Osteocyte (in vitro differentiated cells): Measurements from ENCODE around the gene OTOS. TPM values are rescaled to one million over a fixed set of nuclear protein-coding genes. Genes with fewer than 3 reads are reported as not detected.

Experiments used
- DNase-seq: peaks from one replicate; pipeline ENCODE4 v3.0.0; 2021; ENCODE audit warnings: mixed read lengths; ENCODE audit not compliant: unreplicated experiment; ENCODE audit errors: extremely low spot score
- H3K27ac Mint-ChIP-seq: one replicate; pipeline ENCODE4 v1.8.0; 2021; ENCODE audit warnings: mild to moderate bottlenecking, mixed read lengths; ENCODE audit not compliant: unreplicated experiment
- H3K27me3 Mint-ChIP-seq: one replicate; pipeline ENCODE4 v1.8.0; 2021; ENCODE audit warnings: mixed read lengths; ENCODE audit not compliant: unreplicated experiment
- H3K36me3 Mint-ChIP-seq: one replicate; pipeline ENCODE4 v1.8.0; 2021; ENCODE audit warnings: mixed read lengths; ENCODE audit not compliant: unreplicated experiment
- H3K4me1 Mint-ChIP-seq: one replicate; pipeline ENCODE4 v1.8.0; 2021; ENCODE audit warnings: mixed read lengths; ENCODE audit not compliant: unreplicated experiment
- H3K4me3 Mint-ChIP-seq: one replicate; pipeline ENCODE4 v1.8.0; 2021; ENCODE audit warnings: mild to moderate bottlenecking, moderate library complexity, mixed read lengths; ENCODE audit not compliant: unreplicated experiment
- H3K9me3 Mint-ChIP-seq: one replicate; pipeline ENCODE4 v1.8.0; 2021; ENCODE audit warnings: mixed read lengths; ENCODE audit not compliant: unreplicated experiment
- CTCF ChIP-seq: fragments of 200-600 bp; sonication (generic); IDR thresholded peaks from 2 replicates; pipeline ENCODE4 v1.5.0; 2021; ENCODE audit warnings: antibody characterized with exemption, mild to moderate bottlenecking, moderate library complexity
- total RNA-seq: library from RNA; stranded (reverse); gene quantifications from 2 replicates; pipeline ENCODE4 v1.2.1, GENCODE V29; 2021

OTOS gene
- total RNA-seq, 1 donor from 2014 or later: not detected

GRCh38 chr2:240143276-240143675, 2.8 kb upstream of the OTOS start:
- H3K9me3 Mint-ChIP-seq: no peaks in the 10 kb centered on the region
- peaks cover 24% of the 10 kb centered on the region for H3K27me3 Mint-ChIP-seq
- H3K4me3 Mint-ChIP-seq: no peak overlapping the region
- TF ChIP-seq CTCF: no peak
- no peaks in the 10 kb centered on the region for H3K4me1 Mint-ChIP-seq
- H3K36me3 Mint-ChIP-seq: no peaks in the 10 kb centered on the region
- H3K27ac Mint-ChIP-seq: no peak overlapping the region
- no peak for DNase-seq

GRCh38 chr2:240142859-240143258, 2.4 kb upstream of the OTOS start:
- TF ChIP-seq CTCF: no peak
- DNase-seq: no peak
- Mint-ChIP-seq H3K9me3 (no peaks in the 10 kb centered on the region), H3K4me1 (no peaks in the 10 kb centered on the region), H3K27me3 (peaks cover 24% of the 10 kb centered on the region), H3K36me3 (no peaks in the 10 kb centered on the region), H3K27ac (no peak overlapping the region), H3K4me3 (no peak overlapping the region)

- H3K9me3 Mint-ChIP-seq: no peaks in the 10 kb centered on the region
- DNase-seq: no peak
- no peak overlapping the region for H3K27ac Mint-ChIP-seq
- no peak for TF ChIP-seq CTCF
- no peak overlapping the region for H3K4me3 Mint-ChIP-seq
- peaks cover 24% of the 10 kb centered on the region for H3K27me3 Mint-ChIP-seq
- H3K36me3 Mint-ChIP-seq: no peaks in the 10 kb centered on the region
- no peaks in the 10 kb centered on the region for H3K4me1 Mint-ChIP-seq
Measured at GRCh38 chr2:240142256-240142775, 1.9 kb upstream of the OTOS start.

GRCh38 chr2:240141736-240142135, 1.3 kb upstream of the OTOS start:
- no peaks in the 10 kb centered on the region for H3K36me3 Mint-ChIP-seq
- peaks cover 2% of the 10 kb centered on the region for H3K4me1 Mint-ChIP-seq
- no peak for DNase-seq
- TF ChIP-seq CTCF: no peak
- no peak overlapping the region for H3K27ac Mint-ChIP-seq
- no peaks in the 10 kb centered on the region for H3K9me3 Mint-ChIP-seq
- H3K4me3 Mint-ChIP-seq: no peak overlapping the region
- H3K27me3 Mint-ChIP-seq: peaks cover 24% of the 10 kb centered on the region

GRCh38 chr2:240140920-240141319, 462 bp upstream of the OTOS start:
- peaks cover 24% of the 10 kb centered on the region for H3K27me3 Mint-ChIP-seq
- no peak for DNase-seq
- H3K4me1 Mint-ChIP-seq: peaks cover 6% of the 10 kb centered on the region
- H3K4me3 Mint-ChIP-seq: no peak overlapping the region
- no peaks in the 10 kb centered on the region for H3K9me3 Mint-ChIP-seq
- H3K27ac Mint-ChIP-seq: no peak overlapping the region
- no peak for TF ChIP-seq CTCF
- H3K36me3 Mint-ChIP-seq: no peaks in the 10 kb centered on the region
